ENCODE measurements around the gene PTGDR.
A peak's percentile ranks its signal among the peaks of the same experiment; 100 is the strongest.

PTGDR gene

GRCh38 chr14:52267501-52268278 lies at the start of gene PTGDR:
TSS of gene PTGDR (plus strand) at chr14:52267698. CDS start at chr14:52267815, 117 bp downstream.
- peak; percentile 41 for DNase-seq

GRCh38 chr14:52219488-52220084 lies 47.9 kb upstream of the PTGDR start:
- DNase-seq = no peak

- DNase-seq = no peak
These were observed 46.3 kb upstream of the PTGDR start for GRCh38 chr14:52220924-52221811.

GRCh38 chr14:52222901-52223300 lies 44.6 kb upstream of the PTGDR start:
- DNase-seq = no peak

GRCh38 chr14:52227619-52228222 lies 39.8 kb upstream of the PTGDR start:
- DNase-seq = no peak

- no peak for DNase-seq
These were observed 33.8 kb upstream of the PTGDR start for GRCh38 chr14:52233693-52234092.

GRCh38 chr14:52235434-52235833 lies 32.1 kb upstream of the PTGDR start:
- DNase-seq = no peak

GRCh38 chr14:52235866-52236510 lies 31.5 kb upstream of the PTGDR start:
- DNase-seq = peak; percentile 30

- DNase-seq = no peak
These were observed 28.8 kb upstream of the PTGDR start for GRCh38 chr14:52238682-52239081.

GRCh38 chr14:52240623-52241022 lies 26.9 kb upstream of the PTGDR start:
- no peak for DNase-seq

GRCh38 chr14:52241087-52241793 lies 26.3 kb upstream of the PTGDR start:
- no peak for DNase-seq

GRCh38 chr14:52244328-52244727 lies 23.2 kb upstream of the PTGDR start:
- no peak for DNase-seq

GRCh38 chr14:52244997-52245396 lies 22.5 kb upstream of the PTGDR start:
- DNase-seq = no peak

GRCh38 chr14:52248057-52248456 lies 19.4 kb upstream of the PTGDR start:
- DNase-seq = no peak

GRCh38 chr14:52251724-52252123 lies 15.8 kb upstream of the PTGDR start:
- no peak for DNase-seq

GRCh38 chr14:52253503-52253902 lies 14.0 kb upstream of the PTGDR start:
- peak; percentile 58 for DNase-seq

GRCh38 chr14:52254086-52254485 lies 13.4 kb upstream of the PTGDR start:
- DNase-seq = no peak

GRCh38 chr14:52258783-52259182 lies 8.7 kb upstream of the PTGDR start:
- DNase-seq = no peak

- peak; percentile 33 for DNase-seq
These were observed 8.1 kb upstream of the PTGDR start for GRCh38 chr14:52259434-52259833.

GRCh38 chr14:52262600-52262999 lies 4.9 kb upstream of the PTGDR start:
- DNase-seq = no peak

GRCh38 chr14:52263190-52263589 lies 4.3 kb upstream of the PTGDR start:
- no peak for DNase-seq

GRCh38 chr14:52265253-52265652 lies 2.2 kb upstream of the PTGDR start:
- no peak for DNase-seq

Data from right hindlimb (tissue), 1 donor.